Kidney (tissue), 14 donors: ENCODE data around the gene NCKAP5. TPM values are rescaled to one million over a fixed set of nuclear protein-coding genes. Genes with fewer than 3 reads are reported as not detected.

Source experiments
- DNase-seq, 5 donors: peaks; one replicate each; pipeline ENCODE4 v3.0.0-alpha.2; 2013 to 2020
- FAIRE-seq: peaks from 2 replicates; lab custom pipeline; 2012; peaks lifted over from hg19 to GRCh38; lab: Jason Lieb, UNC
- H3K27ac ChIP-seq, 2 donors: one replicate each; pipeline ENCODE4 v1.7.0; 2013; ENCODE audit warnings: low read depth in 2 of 2, low read length in 2 of 2, inconsistent platforms in 1 of 2
- H3K27me3 ChIP-seq: one replicate; pipeline ENCODE4 v1.7.1; 2013; ENCODE audit warnings: low read length, inconsistent platforms; ENCODE audit not compliant: control insufficient read depth, insufficient read depth
- H3K36me3 ChIP-seq, 3 donors: one replicate each; pipeline versions ENCODE4 v1.7.0 to v1.7.1; 2013; ENCODE audit warnings: low read length in 3 of 3, control low read depth in 1 of 3, inconsistent platforms in 1 of 3; ENCODE audit not compliant: insufficient read depth in 3 of 3, control insufficient read depth in 2 of 3
- H3K4me1 ChIP-seq, 3 donors: one replicate each; pipeline versions ENCODE4 v1.7.0 to v1.7.1; 2013; ENCODE audit warnings: low read length in 3 of 3, inconsistent platforms in 1 of 3, low read depth in 1 of 3; ENCODE audit not compliant: control insufficient read depth in 2 of 3, insufficient read depth in 2 of 3
- H3K4me3 ChIP-seq, 3 donors: one replicate each; pipeline versions ENCODE4 v1.7.0 to v1.8.1; 2013; ENCODE audit warnings: low read length in 3 of 3, control low read depth in 1 of 3, inconsistent platforms in 1 of 3
- H3K9ac ChIP-seq, 3 donors: one replicate each; pipeline versions ENCODE4 v1.7.0 to v1.7.1; 2013; ENCODE audit warnings: low read length in 3 of 3, control low read depth in 1 of 3, inconsistent platforms in 1 of 3
- H3K9me3 ChIP-seq, 3 donors: one replicate each; pipeline versions ENCODE4 v1.7.0 to v1.7.1; 2013; ENCODE audit warnings: low read length in 3 of 3, control low read depth in 1 of 3, inconsistent platforms in 1 of 3; ENCODE audit not compliant: control insufficient read depth in 2 of 3, insufficient read depth in 1 of 3
- intact Hi-C: fragments of 100-400 bp; cut with DNase I; formaldehyde crosslinking; loops from one replicate; pipeline ENCODE4 v1.11.1; 2022
- polyA plus RNA-seq: library from polyadenylated mRNA; stranded (reverse); fragments of 350-450 nt; fragmentation: Illumina TruSeq; extraction: RNeasy Lipid Tissue Mini Kit (QIAGEN cat#74804); gene quantifications from one replicate; pipeline ENCODE4 v1.2.3, GENCODE V29; 2014; ENCODE audit warnings: low read depth, low replicate concordance; ENCODE audit not compliant: insufficient read depth
- total RNA-seq: library from RNA; stranded (reverse); fragmentation: NEBNext Ultra II Directional; extraction: Animal tissue kit (Norgen Biotek cat#: 25700); gene quantifications from one replicate; pipeline ENCODE4 v1.2.1, GENCODE V29; 2021
- TF ChIP-seq, protein P1 (sequence below): IDR thresholded peaks from 3 replicates; pipeline ENCODE4 v1.5.1; 2012; ENCODE audit warnings: mild to moderate bottlenecking, moderate library complexity, borderline replicate concordance; ENCODE audit not compliant: insufficient read depth; ENCODE audit errors: extremely low read depth
- donor health status: control.
- donor health status: control.
- donor health status: control.
- donor health status: control.
- donor health status: control.
- donor health status: DM: yes; HTN: yes; CAD: no.
- donor health status: Normal renal cell carcinoma (clear cell type).

NCKAP5 gene
- total and polyA plus RNA-seq, 2 donors from 2014 or later, result 1.8 to 2.9 TPM

GRCh38 chr2:132909427-132909826 is 658.8 kb downstream of the NCKAP5 start:
- intact Hi-C loops, result no loop called here
- FAIRE-seq (no peak), DNase-seq (no peak)

GRCh38 chr2:132904142-132904842 is 664.0 kb downstream of the NCKAP5 start:
- DNase-seq (peak in 1 of 5 donors; percentile 13), FAIRE-seq (no peak)
- Histone ChIP-seq H3K27ac (no peak overlapping the region), H3K4me1 (no peaks in the 10 kb centered on the region), H3K36me3 (no peaks in the 10 kb centered on the region), H3K9me3 (no peaks in the 10 kb centered on the region), H3K27me3 (no peaks in the 10 kb centered on the region), H3K4me3 (no peak overlapping the region), H3K9ac (no peak overlapping the region)
- intact Hi-C loops, result no loop called here
- TF ChIP-seq, protein P1, sequence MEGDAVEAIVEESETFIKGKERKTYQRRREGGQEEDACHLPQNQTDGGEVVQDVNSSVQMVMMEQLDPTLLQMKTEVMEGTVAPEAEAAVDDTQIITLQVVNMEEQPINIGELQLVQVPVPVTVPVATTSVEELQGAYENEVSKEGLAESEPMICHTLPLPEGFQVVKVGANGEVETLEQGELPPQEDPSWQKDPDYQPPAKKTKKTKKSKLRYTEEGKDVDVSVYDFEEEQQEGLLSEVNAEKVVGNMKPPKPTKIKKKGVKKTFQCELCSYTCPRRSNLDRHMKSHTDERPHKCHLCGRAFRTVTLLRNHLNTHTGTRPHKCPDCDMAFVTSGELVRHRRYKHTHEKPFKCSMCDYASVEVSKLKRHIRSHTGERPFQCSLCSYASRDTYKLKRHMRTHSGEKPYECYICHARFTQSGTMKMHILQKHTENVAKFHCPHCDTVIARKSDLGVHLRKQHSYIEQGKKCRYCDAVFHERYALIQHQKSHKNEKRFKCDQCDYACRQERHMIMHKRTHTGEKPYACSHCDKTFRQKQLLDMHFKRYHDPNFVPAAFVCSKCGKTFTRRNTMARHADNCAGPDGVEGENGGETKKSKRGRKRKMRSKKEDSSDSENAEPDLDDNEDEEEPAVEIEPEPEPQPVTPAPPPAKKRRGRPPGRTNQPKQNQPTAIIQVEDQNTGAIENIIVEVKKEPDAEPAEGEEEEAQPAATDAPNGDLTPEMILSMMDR, result no peak

More at GRCh38 chr2:132909427-132909826, 658.8 kb downstream of the NCKAP5 start:
- Histone ChIP-seq H3K27ac (no peak overlapping the region), H3K36me3 (no peaks in the 10 kb centered on the region), H3K27me3 (no peaks in the 10 kb centered on the region), H3K9me3 (no peaks in the 10 kb centered on the region), H3K4me1 (no peaks in the 10 kb centered on the region), H3K4me3 (no peak overlapping the region), H3K9ac (no peak overlapping the region)
- TF ChIP-seq, protein P1, result no peak

- Histone ChIP-seq H3K4me1 (no peaks in the 10 kb centered on the region), H3K36me3 (no peaks in the 10 kb centered on the region), H3K27me3 (no peaks in the 10 kb centered on the region), H3K9ac (no peak overlapping the region), H3K4me3 (no peak overlapping the region), H3K9me3 (peaks cover 0 to 11% (median 0%) of the 10 kb centered on the region in 3 donors), H3K27ac (no peak overlapping the region)
- FAIRE-seq (no peak), DNase-seq (no peak)
- TF ChIP-seq, protein P1, result no peak
- intact Hi-C loops, result no loop called here
These were observed 665.6 kb downstream of the NCKAP5 start for GRCh38 chr2:132902626-132903025.
